Fibroblast of lung (primary cell): Measurements from ENCODE around the gene DZIP1L. TPM values are rescaled to one million over a fixed set of nuclear protein-coding genes. Genes with fewer than 3 reads are reported as not detected.

Experiments used
- DNase-seq, 2 donors: peaks; one replicate each; pipeline versions ENCODE4 v3.0.0 to v3.0.0-alpha.2; 2010; ENCODE audit warnings: low read depth in 2 of 2
- H2AFZ ChIP-seq: 2 replicates; pipeline ENCODE4 v1.5.1; 2012; ENCODE audit warnings: low read length, control low read depth, inconsistent platforms
- H3K27ac ChIP-seq: 2 replicates; pipeline ENCODE4 v1.5.1; 2011; ENCODE audit warnings: low read length, control low read depth; ENCODE audit not compliant: insufficient read depth
- H3K27me3 ChIP-seq: 2 replicates; pipeline ENCODE4 v1.5.1; 2011; ENCODE audit warnings: mild to moderate bottlenecking, low read length; ENCODE audit not compliant: control insufficient read depth, insufficient read depth
- H3K36me3 ChIP-seq: 2 replicates; pipeline ENCODE4 v1.5.1; 2011; ENCODE audit warnings: low read length; ENCODE audit not compliant: control insufficient read depth, insufficient read depth
- H3K4me1 ChIP-seq: 2 replicates; pipeline ENCODE4 v1.5.1; 2011; ENCODE audit warnings: low read length; ENCODE audit not compliant: control insufficient read depth, insufficient read depth; ENCODE audit errors: extremely low read depth
- H3K4me2 ChIP-seq: 2 replicates; pipeline ENCODE4 v1.5.1; 2011; ENCODE audit warnings: low read length, control low read depth; ENCODE audit not compliant: insufficient read depth; ENCODE audit errors: extremely low read depth
- H3K4me3 ChIP-seq, 4 experiments: fragments of 200-600 bp in 1 of 4; sonication (generic) in 1 of 4; replicated peaks in 1 of 4; 2 replicates each; pipeline ENCODE4 v1.5.1; 2011 to 2016; ENCODE audit warnings: low read length in 4 of 4, low read depth in 3 of 4, mild to moderate bottlenecking in 3 of 4, control low read depth in 2 of 4, inconsistent platforms in 1 of 4, mixed read lengths in 1 of 4; ENCODE audit not compliant: insufficient read depth in 1 of 4; ENCODE audit errors: control extremely low read depth in 1 of 4
- H3K79me2 ChIP-seq: 2 replicates; pipeline ENCODE4 v1.5.1; 2012; ENCODE audit warnings: mild to moderate bottlenecking, low read length, inconsistent platforms; ENCODE audit not compliant: control insufficient read depth, insufficient read depth
- H3K9ac ChIP-seq: 2 replicates; pipeline ENCODE4 v1.5.1; 2011; ENCODE audit warnings: mild to moderate bottlenecking, low read length, control low read depth; ENCODE audit not compliant: insufficient read depth
- H3K9me3 ChIP-seq: 2 replicates; pipeline ENCODE4 v1.5.1; 2012; ENCODE audit warnings: low read depth, low read length; ENCODE audit not compliant: control insufficient read depth, insufficient read depth
- H4K20me1 ChIP-seq: 2 replicates; pipeline ENCODE4 v1.5.1; 2011; ENCODE audit warnings: low read length; ENCODE audit not compliant: control insufficient read depth, insufficient read depth; ENCODE audit errors: extremely low read depth
- CTCF ChIP-seq, 2 donors: IDR thresholded peaks in 1 of 2; conservative IDR thresholded peaks in 1 of 2; 1 replicate in 1 of 2; 2 replicates in 1 of 2; pipeline ENCODE4 v1.5.1; 2011 to 2012; ENCODE audit warnings: low read length in 2 of 2, control low read depth in 1 of 2, inconsistent platforms in 1 of 2, low read depth in 1 of 2, mild to moderate bottlenecking in 1 of 2
- EZH2 ChIP-seq: IDR thresholded peaks from 2 replicates; pipeline ENCODE4 v1.5.1; 2012; ENCODE audit warnings: low read length, control low read depth, mild to moderate bottlenecking; ENCODE audit errors: missing control alignments
- polyA plus RNA-seq, 2 donors: library from polyadenylated mRNA; depleted of rRNA in 1 of 2; stranded (reverse) in 1 of 2; unstranded in 1 of 2; fragments of >200 nt; gene quantifications; 2 replicates each; pipeline ENCODE4 v1.2.1, GENCODE V29; 2011 to 2012; ENCODE audit warnings: missing spikeins in 1 of 2
- total RNA-seq: library from RNA; depleted of rRNA; stranded (reverse); fragments of >200 nt; gene quantifications from 2 replicates; pipeline ENCODE4 v1.2.1, GENCODE V29; 2014

DZIP1L gene
- total and polyA plus RNA-seq, 2 donors (not counting 1 experiment from before 2014, with no cell fraction given): 8.9 to 22.6 TPM

- no peak within 1 kb of the TSS for H3K9ac ChIP-seq
- no peak within 1 kb of the TSS for H3K27ac ChIP-seq
- TF ChIP-seq EZH2: no peak
- TF ChIP-seq CTCF (conservative IDR thresholded peaks at IDR 0.05 in 1 of 2, IDR thresholded peaks at IDR 0.05 in 1 of 2; ENCODE audit: low read depth in 1 of 2, low read length in 2 of 2): no peak
- no peak within 1 kb of the TSS for H2AFZ ChIP-seq
- peaks cover 9% of the 10 kb centered on the region for H3K27me3 ChIP-seq
- no peaks in the 10 kb centered on the region for H4K20me1 ChIP-seq
- no peak within 1 kb of the TSS for H3K4me2 ChIP-seq
- no peaks in the 10 kb centered on the region for H3K36me3 ChIP-seq
- no peak within 1 kb of the TSS for H3K4me3 ChIP-seq
- no peaks in the 10 kb centered on the region for H3K79me2 ChIP-seq
- H3K9me3 ChIP-seq: no peaks in the 10 kb centered on the region
- no peaks in the 10 kb centered on the region for H3K4me1 ChIP-seq
- no peak for DNase-seq
Measured at GRCh38 chr3:138132239-138132638, 16.8 kb upstream of the DZIP1L start, which contains the start of gene A4GNT. Gene A4GNT, minus strand, starts transcription at chr3:138132390. Its CDS starts 1,134 bp downstream, at chr3:138131256.

- DNase-seq: no peak
- Histone ChIP-seq H3K4me2 (no peak overlapping the region), H2AFZ (no peak overlapping the region), H3K27ac (no peak overlapping the region), H3K9me3 (no peaks in the 10 kb centered on the region), H3K9ac (no peak overlapping the region), H3K4me3 (no peak overlapping the region), H3K4me1 (peaks cover 7% of the 10 kb centered on the region), H4K20me1 (no peaks in the 10 kb centered on the region), H3K79me2 (no peaks in the 10 kb centered on the region), H3K27me3 (peaks cover 7% of the 10 kb centered on the region), H3K36me3 (no peaks in the 10 kb centered on the region)
- TF ChIP-seq CTCF (conservative IDR thresholded peaks at IDR 0.05 in 1 of 2, IDR thresholded peaks at IDR 0.05 in 1 of 2; ENCODE audit: low read depth in 1 of 2, low read length in 2 of 2) (no peak), EZH2 (no peak)
Measured at GRCh38 chr3:138127636-138128365, 12.4 kb upstream of the DZIP1L start.

- no peak overlapping the region for H3K4me3 ChIP-seq
- no peaks in the 10 kb centered on the region for H3K9me3 ChIP-seq
- H3K27ac ChIP-seq: peak overlapping the region; percentile 31
- no peak overlapping the region for H3K9ac ChIP-seq
- DNase-seq: peak; percentile 19 to 64
- H3K27me3 ChIP-seq: peaks cover 2% of the 10 kb centered on the region
- no peaks in the 10 kb centered on the region for H3K36me3 ChIP-seq
- peak overlapping the region; percentile 48 for H2AFZ ChIP-seq
- TF ChIP-seq CTCF (conservative IDR thresholded peaks at IDR 0.05 in 1 of 2, IDR thresholded peaks at IDR 0.05 in 1 of 2; ENCODE audit: low read depth in 1 of 2, low read length in 2 of 2): no peak
- TF ChIP-seq EZH2: no peak
- H3K4me1 ChIP-seq: peaks cover 7% of the 10 kb centered on the region
- H3K79me2 ChIP-seq: no peaks in the 10 kb centered on the region
- peak overlapping the region; percentile 60 for H3K4me2 ChIP-seq
- no peaks in the 10 kb centered on the region for H4K20me1 ChIP-seq
Measured at GRCh38 chr3:138125548-138126221, 10.3 kb upstream of the DZIP1L start.
